ENCODE measurements around the gene BBX. TPM values are rescaled to one million over a fixed set of nuclear protein-coding genes. Genes with fewer than 3 reads are reported as not detected.

Gene BBX
- total and polyA plus RNA-seq, 2 of the 13 experiments (the other 11 are each of a cell fraction or from before 2014, with no cell fraction given) = 13.7 to 23.2 TPM

DNA sequence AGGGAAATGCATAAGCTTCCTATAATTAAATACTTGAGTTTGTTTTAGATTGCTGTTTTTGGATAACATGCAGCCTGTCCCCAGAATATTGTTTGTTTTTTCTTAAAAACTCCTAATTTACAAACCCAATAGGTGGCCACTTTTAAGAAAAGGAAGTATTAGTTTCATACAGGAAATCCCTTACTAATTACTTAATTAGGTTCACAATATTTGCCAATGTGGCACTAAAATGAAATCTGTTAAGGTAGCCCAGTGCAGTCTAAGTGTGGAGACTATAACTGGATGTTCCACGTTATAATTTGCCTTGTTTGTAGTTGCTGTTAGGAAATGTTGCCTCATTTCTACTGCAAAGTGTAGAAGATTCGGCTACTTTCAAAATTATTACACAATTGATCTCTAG, 195.8 kb downstream of the BBX start:
- BruUV-seq (replicated peaks) = no TSS peak
- TF ChIP-seq FIP1L1 (IDR thresholded peaks at IDR 0.05; ENCODE audit: borderline replicate concordance, insufficient read depth, low read depth, low read length) (no peak), SOX5 (CRISPR knock-in tag; IDR thresholded peaks at IDR 0.05; ENCODE audit: borderline replicate concordance) (no peak), ZNF496 (CRISPR knock-in tag; IDR thresholded peaks at IDR 0.05; ENCODE audit: insufficient replicate concordance) (no peak), GATAD1 (CRISPR knock-in tag; IDR thresholded peaks at IDR 0.05) (no peak), MAFK (conservative IDR thresholded peaks at IDR 0.05 in 1 of 2, IDR thresholded peaks at IDR 0.05 in 1 of 2; ENCODE audit: low read length in 2 of 2) (no peak), MTA1 (CRISPR knock-in tag; IDR thresholded peaks at IDR 0.05; ENCODE audit: borderline replicate concordance) (no peak), MAF1 (CRISPR knock-in tag; IDR thresholded peaks at IDR 0.05; ENCODE audit: borderline replicate concordance) (no peak), SAP130 (CRISPR knock-in tag; IDR thresholded peaks at IDR 0.05; ENCODE audit: low read depth) (no peak), PLRG1 (conservative IDR thresholded peaks at IDR 0.05) (no peak), ZNF329 (CRISPR knock-in tag; IDR thresholded peaks at IDR 0.05; ENCODE audit: low read depth) (no peak), LCORL (IDR thresholded peaks at IDR 0.05) (no peak), LCORL (CRISPR knock-in tag; IDR thresholded peaks at IDR 0.05) (no peak)
- TF ChIP-seq, protein P1, sequence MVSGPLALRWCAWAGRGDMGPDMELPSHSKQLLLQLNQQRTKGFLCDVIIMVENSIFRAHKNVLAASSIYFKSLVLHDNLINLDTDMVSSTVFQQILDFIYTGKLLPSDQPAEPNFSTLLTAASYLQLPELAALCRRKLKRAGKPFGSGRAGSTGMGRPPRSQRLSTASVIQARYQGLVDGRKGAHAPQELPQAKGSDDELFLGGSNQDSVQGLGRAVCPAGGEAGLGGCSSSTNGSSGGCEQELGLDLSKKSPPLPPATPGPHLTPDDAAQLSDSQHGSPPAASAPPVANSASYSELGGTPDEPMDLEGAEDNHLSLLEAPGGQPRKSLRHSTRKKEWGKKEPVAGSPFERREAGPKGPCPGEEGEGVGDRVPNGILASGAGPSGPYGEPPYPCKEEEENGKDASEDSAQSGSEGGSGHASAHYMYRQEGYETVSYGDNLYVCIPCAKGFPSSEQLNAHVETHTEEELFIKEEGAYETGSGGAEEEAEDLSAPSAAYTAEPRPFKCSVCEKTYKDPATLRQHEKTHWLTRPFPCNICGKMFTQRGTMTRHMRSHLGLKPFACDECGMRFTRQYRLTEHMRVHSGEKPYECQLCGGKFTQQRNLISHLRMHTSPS (CRISPR knock-in tag; IDR thresholded peaks at IDR 0.05; ENCODE audit: low read depth) = no peak
- TF ChIP-seq, protein P2, sequence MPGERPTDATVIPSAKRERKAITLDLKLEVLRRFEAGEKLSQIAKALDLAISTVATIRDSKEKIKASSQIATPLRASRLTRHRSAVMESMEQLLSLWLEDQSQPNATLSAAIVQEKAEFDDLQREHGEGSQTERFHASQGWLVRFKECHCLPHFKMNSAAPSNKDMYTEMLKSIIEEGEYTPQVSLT (CRISPR knock-in tag; IDR thresholded peaks at IDR 0.05; ENCODE audit: borderline replicate concordance, low read depth) = no peak
- no peak overlapping the region for H3K4me3 ChIP-seq (replicated peaks in 1 of 3; ENCODE audit: insufficient read depth in 1 of 3, low read depth in 2 of 3, low read length in 3 of 3)
- no peak overlapping the region for H3K9ac ChIP-seq (ENCODE audit: insufficient read depth, low read depth, low read length)
- no peak overlapping the region for H3K27ac ChIP-seq (ENCODE audit: extremely low read length, insufficient read depth, low read length)
- H3K4me1 ChIP-seq (ENCODE audit: insufficient read depth, low read length) = no peaks in the 10 kb centered on the region
- no peak overlapping the region for H3K4me2 ChIP-seq (ENCODE audit: low read depth, low read length)
- DNase-seq (ENCODE audit: low spot score) = no peak
- H2AFZ ChIP-seq (ENCODE audit: low read length) = no peak overlapping the region
- intact Hi-C loops (cut with micrococcal nuclease; ENCODE audit: unreplicated experiment) = no loop called here
- H3K9me3 ChIP-seq (ENCODE audit: low read length) = no peaks in the 10 kb centered on the region
- no peak for ATAC-seq
- ChIA-PET POLR2A (no interaction called here), CTCF (ENCODE audit: low intra/inter-chr PET ratio, low total read pairs) (no interaction called here)
- 92% methylated on average over 2 of the region's 2 CpGs for WGBS (ENCODE audit: low lambda C conversion rate)
- no peak for FAIRE-seq
- peaks cover 0 to 9% of the 10 kb centered on the region in 2 experiments; a peak in 4 of 5 replicates for H3K36me3 ChIP-seq (replicated peaks in 1 of 2; ENCODE audit: control insufficient read depth in 1 of 2, insufficient read depth in 2 of 2, low read length in 2 of 2)
- in situ Hi-C loops (cut with HindIII; ENCODE audit: extremely low pct_ligation_motif_present, low pct_unique_long_range_greater_than_20kb) = no loop called here
- H3K79me2 ChIP-seq (ENCODE audit: insufficient read depth, low read length) = no peaks in the 10 kb centered on the region
- no peaks in the 10 kb centered on the region for H4K20me1 ChIP-seq (ENCODE audit: insufficient read depth, low read length)
- no peaks in the 10 kb centered on the region for H3K27me3 ChIP-seq (ENCODE audit: control insufficient read depth in 1 of 2, insufficient read depth in 2 of 2, low read length in 2 of 2)
